Neural crest cell (in vitro differentiated cells): ENCODE results near the gene TSSK2. TPM values are rescaled to one million over a fixed set of nuclear protein-coding genes. Genes with fewer than 3 reads are reported as not detected.

ENCODE experiments used
- DNase-seq: peaks from one replicate; pipeline ENCODE4 v3.0.0; 2021; ENCODE audit warnings: low read depth, mixed read lengths, low spot score
- H3K27ac Mint-ChIP-seq: one replicate; pipeline ENCODE4 v1.8.0; 2021; ENCODE audit warnings: mild to moderate bottlenecking, mixed read lengths; ENCODE audit not compliant: unreplicated experiment
- H3K27me3 Mint-ChIP-seq: 2 replicates; pipeline ENCODE4 v1.8.0; 2021; ENCODE audit warnings: low read depth, mild to moderate bottlenecking, mixed read lengths
- H3K36me3 Mint-ChIP-seq: 2 replicates; pipeline ENCODE4 v1.8.0; 2021; ENCODE audit warnings: low read depth, mild to moderate bottlenecking, mixed read lengths
- H3K4me1 Mint-ChIP-seq: 2 replicates; pipeline ENCODE4 v1.8.0; 2021; ENCODE audit warnings: mixed read lengths
- H3K4me3 Mint-ChIP-seq: one replicate; pipeline ENCODE4 v1.8.0; 2021; ENCODE audit warnings: mild to moderate bottlenecking, mixed read lengths
- H3K9me3 Mint-ChIP-seq: 2 replicates; pipeline ENCODE4 v1.8.0; 2021; ENCODE audit warnings: mixed read lengths
- total RNA-seq: library from RNA; stranded (reverse); gene quantifications from 2 replicates; pipeline ENCODE4 v1.2.1, GENCODE V29; 2021
- TF ChIP-seq, protein P1 (sequence below): fragments of 200-600 bp; sonication (generic); conservative IDR thresholded peaks from 2 replicates; pipeline ENCODE4 v1.5.0; 2021; ENCODE audit warnings: antibody characterized with exemption, mild to moderate bottlenecking

Gene TSSK2
- total RNA-seq, 1 donor from 2014 or later: not detected

DNA sequence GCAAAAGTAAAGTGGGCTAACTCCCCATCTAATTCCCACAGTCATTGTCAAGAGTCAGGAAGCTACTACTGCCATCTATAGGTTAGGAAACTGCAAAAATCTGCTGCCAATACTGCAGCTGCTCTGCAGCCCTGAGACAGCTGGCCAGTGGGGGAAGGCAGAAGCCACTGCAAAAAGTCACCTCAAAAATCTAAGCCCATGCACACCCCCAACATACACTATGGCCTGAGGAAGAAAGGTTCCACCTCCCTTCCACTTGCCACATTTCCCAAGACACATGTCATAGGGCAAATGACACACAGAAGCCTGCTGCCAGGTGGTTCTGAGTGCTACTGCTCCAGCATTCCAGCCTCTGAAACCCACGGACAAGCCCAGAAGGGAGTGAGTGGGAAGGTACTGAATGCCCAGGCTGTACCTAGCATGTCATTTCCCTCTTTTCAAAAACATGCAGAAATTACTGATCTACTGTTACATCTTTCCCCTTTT, 45.8 kb upstream of the TSSK2 start:
- no peaks in the 10 kb centered on the region for H3K27me3 Mint-ChIP-seq
- H3K27ac Mint-ChIP-seq: peak overlapping the region; percentile 98
- H3K4me3 Mint-ChIP-seq: peak overlapping the region; percentile 68
- TF ChIP-seq, protein P1, sequence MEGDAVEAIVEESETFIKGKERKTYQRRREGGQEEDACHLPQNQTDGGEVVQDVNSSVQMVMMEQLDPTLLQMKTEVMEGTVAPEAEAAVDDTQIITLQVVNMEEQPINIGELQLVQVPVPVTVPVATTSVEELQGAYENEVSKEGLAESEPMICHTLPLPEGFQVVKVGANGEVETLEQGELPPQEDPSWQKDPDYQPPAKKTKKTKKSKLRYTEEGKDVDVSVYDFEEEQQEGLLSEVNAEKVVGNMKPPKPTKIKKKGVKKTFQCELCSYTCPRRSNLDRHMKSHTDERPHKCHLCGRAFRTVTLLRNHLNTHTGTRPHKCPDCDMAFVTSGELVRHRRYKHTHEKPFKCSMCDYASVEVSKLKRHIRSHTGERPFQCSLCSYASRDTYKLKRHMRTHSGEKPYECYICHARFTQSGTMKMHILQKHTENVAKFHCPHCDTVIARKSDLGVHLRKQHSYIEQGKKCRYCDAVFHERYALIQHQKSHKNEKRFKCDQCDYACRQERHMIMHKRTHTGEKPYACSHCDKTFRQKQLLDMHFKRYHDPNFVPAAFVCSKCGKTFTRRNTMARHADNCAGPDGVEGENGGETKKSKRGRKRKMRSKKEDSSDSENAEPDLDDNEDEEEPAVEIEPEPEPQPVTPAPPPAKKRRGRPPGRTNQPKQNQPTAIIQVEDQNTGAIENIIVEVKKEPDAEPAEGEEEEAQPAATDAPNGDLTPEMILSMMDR: peak; percentile 43
- peaks cover 31% of the 10 kb centered on the region for H3K4me1 Mint-ChIP-seq
- peaks cover 14% of the 10 kb centered on the region for H3K36me3 Mint-ChIP-seq
- no peaks in the 10 kb centered on the region for H3K9me3 Mint-ChIP-seq
- DNase-seq: peak; percentile 6

DNA sequence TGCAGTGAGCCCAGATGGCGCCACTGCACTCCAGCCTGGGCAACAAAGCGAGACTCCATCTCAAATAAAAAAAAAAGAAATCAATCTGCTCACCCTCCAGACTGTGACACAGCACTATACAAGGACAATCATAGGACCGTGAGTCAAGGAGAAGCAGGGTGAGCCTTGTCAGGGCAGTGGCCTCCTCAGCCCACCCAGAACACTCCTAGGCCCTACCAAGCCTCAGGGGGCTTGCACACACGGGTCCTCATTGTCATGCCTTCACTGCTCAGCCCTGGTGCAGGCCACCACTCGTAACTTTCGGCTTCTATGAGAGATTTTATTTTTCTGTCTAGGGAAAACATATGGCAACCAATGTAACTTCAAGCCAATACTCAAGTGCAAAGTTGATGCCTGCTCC, 44.7 kb upstream of the TSSK2 start:
- H3K4me3 Mint-ChIP-seq: peak overlapping the region; percentile 29
- peaks cover 31% of the 10 kb centered on the region for H3K4me1 Mint-ChIP-seq
- TF ChIP-seq, protein P1: no peak
- peaks cover 14% of the 10 kb centered on the region for H3K36me3 Mint-ChIP-seq
- DNase-seq: no peak
- peak overlapping the region; percentile 97 for H3K27ac Mint-ChIP-seq
- H3K9me3 Mint-ChIP-seq: no peaks in the 10 kb centered on the region
- H3K27me3 Mint-ChIP-seq: no peaks in the 10 kb centered on the region

DNA sequence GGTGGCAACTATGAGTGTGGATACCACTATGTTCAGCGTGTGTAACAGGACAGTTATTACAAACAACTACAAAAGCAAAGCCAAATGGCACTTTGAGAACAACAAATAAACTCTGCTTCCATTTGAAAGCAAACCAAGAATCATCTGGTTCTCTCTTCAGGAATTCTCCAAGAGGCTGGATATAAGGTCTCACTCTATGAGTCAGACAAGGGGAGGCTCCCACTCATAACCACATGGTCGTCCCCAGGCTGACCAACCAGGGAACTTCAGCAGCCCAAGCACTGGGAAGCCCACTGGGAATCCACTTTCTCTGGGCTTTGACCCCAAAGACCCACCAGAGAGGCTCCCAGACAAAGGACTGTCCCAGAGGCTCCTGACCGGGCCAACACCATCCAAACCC, 44.2 kb upstream of the TSSK2 start:
- Mint-ChIP-seq H3K27me3 (no peaks in the 10 kb centered on the region), H3K4me3 (no peak overlapping the region), H3K9me3 (no peaks in the 10 kb centered on the region), H3K36me3 (peaks cover 14% of the 10 kb centered on the region), H3K27ac (peak overlapping the region; percentile 97), H3K4me1 (peaks cover 31% of the 10 kb centered on the region)
- TF ChIP-seq, protein P1: no peak
- no peak for DNase-seq

DNA sequence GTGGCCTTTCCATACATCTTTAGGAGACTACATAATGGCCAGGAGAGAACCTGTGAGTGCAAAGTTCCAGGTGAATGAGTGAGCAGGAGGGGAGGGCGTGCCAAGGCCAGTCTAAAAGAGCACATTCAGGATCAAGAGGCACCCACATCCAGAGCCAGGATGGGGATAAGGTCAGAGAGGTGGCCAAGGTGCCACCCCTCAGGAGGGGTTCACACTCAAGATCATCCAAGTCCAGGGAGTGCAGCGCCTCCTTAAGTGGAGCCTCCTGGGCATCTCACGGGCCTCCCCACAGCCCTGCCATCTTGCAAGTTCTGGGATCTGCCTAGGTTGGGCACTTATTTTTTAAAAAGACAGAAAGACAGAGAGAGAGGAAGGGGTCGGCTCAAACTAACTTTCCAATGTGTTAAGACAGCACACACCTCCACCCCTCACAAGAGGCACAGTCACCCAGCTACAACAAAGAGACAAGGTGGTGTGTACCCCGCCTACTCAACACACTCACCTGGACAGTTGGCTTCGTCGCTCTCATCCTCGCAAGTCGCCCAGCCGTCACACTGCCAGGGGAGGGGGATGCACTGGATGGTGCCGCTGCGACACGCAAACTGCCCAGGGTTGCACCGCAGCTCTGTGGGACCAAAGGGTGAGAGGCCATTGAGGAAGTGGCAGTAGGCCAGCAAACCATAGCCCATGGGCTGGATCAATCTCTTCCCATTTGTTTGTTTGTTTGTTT, 42.1 kb upstream of the TSSK2 start:
- Mint-ChIP-seq H3K36me3 (peaks cover 14% of the 10 kb centered on the region), H3K4me1 (peaks cover 31% of the 10 kb centered on the region), H3K9me3 (no peaks in the 10 kb centered on the region), H3K27ac (peak overlapping the region; percentile 82), H3K4me3 (no peak overlapping the region), H3K27me3 (no peaks in the 10 kb centered on the region)
- no peak for DNase-seq
- TF ChIP-seq, protein P1: no peak

DNA sequence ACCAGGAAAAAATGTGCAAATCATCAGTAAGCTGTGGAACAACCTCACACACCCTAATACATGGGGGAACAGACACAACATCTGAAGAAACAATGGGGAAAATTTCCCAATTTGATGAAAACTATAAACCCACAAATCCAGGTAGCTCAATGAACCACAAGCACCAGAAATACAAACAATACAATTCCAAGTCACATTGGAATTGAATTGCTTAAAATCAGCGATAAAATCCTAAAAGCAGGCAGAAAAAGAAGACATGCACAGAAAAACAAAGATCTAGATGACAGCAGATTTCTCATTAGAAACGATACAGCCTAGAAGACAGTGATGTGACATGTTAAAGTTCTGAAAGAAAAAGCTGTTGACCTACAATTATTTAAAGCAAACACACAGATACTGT, 40.9 kb upstream of the TSSK2 start:
- TF ChIP-seq, protein P1: no peak
- no peaks in the 10 kb centered on the region for H3K27me3 Mint-ChIP-seq
- H3K4me1 Mint-ChIP-seq: peaks cover 27% of the 10 kb centered on the region
- H3K9me3 Mint-ChIP-seq: no peaks in the 10 kb centered on the region
- no peak for DNase-seq
- no peak overlapping the region for H3K27ac Mint-ChIP-seq
- peaks cover 11% of the 10 kb centered on the region for H3K36me3 Mint-ChIP-seq
- H3K4me3 Mint-ChIP-seq: no peak overlapping the region
